IMR-90 (cell line): ENCODE measurements around the gene AP2M1. TPM values are rescaled to one million over a fixed set of nuclear protein-coding genes. Genes with fewer than 3 reads are reported as not detected.

Experiments used
- ATAC-seq: fragments of 200-7000 bp; cut with Tn5 transposase; 2 replicates; pipeline ENCODE4 v1.9.1; 2020; ENCODE audit warnings: low read depth, mild to moderate bottlenecking, moderate library complexity
- BruUV-seq: library from RNA; stranded (reverse); fragments of 400-500 nt; replicated peaks from 2 replicates; lab custom pipeline; 2021; lab: Mats Ljungman, UMichigan
- CTCF ChIA-PET: fragments of 300-600 bp; formaldehyde crosslinking; extraction: SDS; loops from one replicate; lab custom pipeline; 2021; ENCODE audit warnings: antibody characterized with exemption; lab: Yijun Ruan, JAX
- POLR2A ChIA-PET: fragments of 300-600 bp; sonication (Branson Sonifier 250); formaldehyde crosslinking; loops from one replicate; lab custom pipeline; 2022; ENCODE audit warnings: antibody characterized with exemption; ENCODE audit not compliant: unreplicated experiment; lab: Charles Lee
- DNase-seq: peaks from one replicate; pipeline ENCODE4 v3.0.0; 2013
- H2AFZ ChIP-seq: replicated peaks from 2 replicates; pipeline ENCODE3; 2013; ENCODE audit warnings: low read length, mild to moderate bottlenecking; ENCODE audit not compliant: poor library complexity
- H2AK5ac ChIP-seq: 2 replicates; pipeline ENCODE4 v1.6.1; 2013; ENCODE audit warnings: low read depth, low read length, inconsistent platforms
- H2AK9ac ChIP-seq: replicated peaks from 2 replicates; pipeline ENCODE3; 2013; ENCODE audit warnings: mild to moderate bottlenecking, low read depth, low read length, moderate library complexity; ENCODE audit not compliant: poor library complexity
- H2BK120ac ChIP-seq: 2 replicates; pipeline ENCODE4 v1.6.1; 2013; ENCODE audit warnings: low read depth, low read length, inconsistent platforms
- H2BK15ac ChIP-seq: 3 replicates; pipeline ENCODE4 v1.6.1; 2013; ENCODE audit warnings: low read depth, low read length, inconsistent platforms
- H2BK20ac ChIP-seq: 2 replicates; pipeline ENCODE4 v1.6.1; 2013; ENCODE audit warnings: low read depth, mild to moderate bottlenecking, inconsistent platforms, low read length, moderate library complexity
- H2BK5ac ChIP-seq: 2 replicates; pipeline ENCODE4 v1.6.1; 2013; ENCODE audit warnings: mild to moderate bottlenecking, low read depth, low read length, inconsistent platforms; ENCODE audit not compliant: poor library complexity, severe bottlenecking
- H3K14ac ChIP-seq: replicated peaks from 2 replicates; pipeline ENCODE4 v1.6.1; 2013; ENCODE audit warnings: low read depth, low read length, inconsistent platforms
- H3K18ac ChIP-seq: 2 replicates; pipeline ENCODE4 v1.6.1; 2013; ENCODE audit warnings: low read depth, low read length, control low read depth
- H3K23ac ChIP-seq: 2 replicates; pipeline ENCODE4 v1.6.1; 2013; ENCODE audit warnings: low read depth, low read length, inconsistent platforms
- H3K27ac ChIP-seq: 2 replicates; pipeline ENCODE4 v1.5.1; 2013; ENCODE audit warnings: mild to moderate bottlenecking, control low read depth, low read length; ENCODE audit not compliant: insufficient read depth
- H3K27me3 ChIP-seq: 2 replicates; pipeline ENCODE4 v1.6.1; 2013; ENCODE audit warnings: low read length; ENCODE audit not compliant: control insufficient read depth, insufficient read depth
- H3K36me3 ChIP-seq: 2 replicates; pipeline ENCODE4 v1.6.1; 2013; ENCODE audit warnings: low read length, mixed read lengths; ENCODE audit not compliant: control insufficient read depth, insufficient read depth
- H3K4ac ChIP-seq: 2 replicates; pipeline ENCODE4 v1.6.1; 2013; ENCODE audit warnings: low read depth, low read length, inconsistent platforms
- H3K4me1 ChIP-seq: 2 replicates; pipeline ENCODE4 v1.6.1; 2013; ENCODE audit warnings: low read length, mixed read lengths; ENCODE audit not compliant: control insufficient read depth, insufficient read depth
- H3K4me2 ChIP-seq: 2 replicates; pipeline ENCODE4 v1.6.1; 2013; ENCODE audit warnings: low read depth, mild to moderate bottlenecking, control low read depth, low read length, moderate library complexity
- H3K4me3 ChIP-seq: 2 replicates; pipeline ENCODE4 v1.5.1; 2013; ENCODE audit warnings: low read depth, mild to moderate bottlenecking, control low read depth, low read length, moderate library complexity; ENCODE audit not compliant: insufficient read depth
- H3K56ac ChIP-seq: 2 replicates; pipeline ENCODE4 v1.6.1; 2013; ENCODE audit warnings: low read length, inconsistent platforms; ENCODE audit not compliant: insufficient read depth; ENCODE audit errors: extremely low read depth
- H3K79me1 ChIP-seq, 2 experiments: 2 replicates each; pipeline ENCODE4 v1.6.1; 2013; ENCODE audit warnings: low read length in 2 of 2, inconsistent platforms in 1 of 2, low read depth in 1 of 2
- H3K9ac ChIP-seq: 2 replicates; pipeline ENCODE4 v1.6.1; 2013; ENCODE audit warnings: low read depth, low read length, control low read depth
- H3K9me1 ChIP-seq: 2 replicates; pipeline ENCODE4 v1.6.1; 2013; ENCODE audit warnings: low read length, inconsistent platforms; ENCODE audit not compliant: insufficient read depth
- H3K9me3 ChIP-seq: 2 replicates; pipeline ENCODE4 v1.6.1; 2013; ENCODE audit warnings: low read length; ENCODE audit not compliant: control insufficient read depth, insufficient read depth
- H4K20me1 ChIP-seq: 2 replicates; pipeline ENCODE4 v1.6.1; 2013; ENCODE audit warnings: low read length, inconsistent platforms; ENCODE audit not compliant: insufficient read depth
- H4K5ac ChIP-seq: 2 replicates; pipeline ENCODE4 v1.6.1; 2013; ENCODE audit warnings: mild to moderate bottlenecking, low read depth, low read length, control low read depth
- H4K8ac ChIP-seq, 2 experiments: 2 replicates each; pipeline ENCODE4 v1.6.1; 2013; ENCODE audit warnings: low read depth in 2 of 2, low read length in 2 of 2, control low read depth in 1 of 2, inconsistent platforms in 1 of 2
- H4K91ac ChIP-seq: 2 replicates; pipeline ENCODE4 v1.6.1; 2013; ENCODE audit warnings: low read depth, low read length, inconsistent platforms; ENCODE audit not compliant: insufficient read depth
- BHLHE40 ChIP-seq: fragments of 150-350 bp; IDR thresholded peaks from 2 replicates; pipeline ENCODE4 v1.6.1; 2016; ENCODE audit warnings: mild to moderate bottlenecking, low read depth, low read length
- CTCF ChIP-seq: conservative IDR thresholded peaks from 2 replicates; pipeline ENCODE4 v1.5.1; 2012; ENCODE audit warnings: mild to moderate bottlenecking, low read depth, low read length, improper control_type of control experiment
- MAFK ChIP-seq: IDR thresholded peaks from 2 replicates; pipeline ENCODE4 v1.6.1; 2012; ENCODE audit warnings: low read depth, low read length, improper control_type of control experiment
- MAZ ChIP-seq: IDR thresholded peaks from 2 replicates; pipeline ENCODE4 v1.6.1; 2012; ENCODE audit warnings: low read depth, mild to moderate bottlenecking, low read length, improper control_type of control experiment, moderate library complexity, borderline replicate concordance
- POLR2A ChIP-seq: IDR thresholded peaks from 2 replicates; pipeline ENCODE4 v1.6.1; 2012; ENCODE audit warnings: mild to moderate bottlenecking, low read depth, low read length
- RAD21 ChIP-seq: IDR thresholded peaks from 2 replicates; pipeline ENCODE4 v1.6.1; 2012; ENCODE audit warnings: low read length, improper control_type of control experiment
- RCOR1 ChIP-seq: IDR thresholded peaks from 2 replicates; pipeline ENCODE4 v1.6.1; 2012; ENCODE audit warnings: mild to moderate bottlenecking, low read length, improper control_type of control experiment; ENCODE audit not compliant: insufficient replicate concordance
- SMC3 ChIP-seq: fragments of 150-350 bp; IDR thresholded peaks from 2 replicates; pipeline ENCODE4 v1.6.1; 2016; ENCODE audit warnings: low read depth, mild to moderate bottlenecking, antibody characterized with exemption, low read length, moderate library complexity
- USF2 ChIP-seq: fragments of 150-350 bp; IDR thresholded peaks from 2 replicates; pipeline ENCODE4 v1.6.1; 2017; ENCODE audit warnings: mild to moderate bottlenecking, antibody characterized with exemption, low read length, low read depth
- WGBS, 2 experiments: methylation state at CpG; one replicate each; pipeline versions ENCODE4 v1.1.5 to v1.1.7; 2013; ENCODE audit warnings: missing lambda C conversion rate in 2 of 2; ENCODE audit not compliant: insufficient read length in 1 of 2; ENCODE audit errors: extremely low coverage in 2 of 2; 5-methylcytosine and 5-hydroxymethylcytosine counted together
- dilution Hi-C: fragments of 300-500 bp; cut with HindIII; formaldehyde crosslinking; loops from one replicate; pipeline ENCODE4 v1.14.3; 2018; ENCODE audit warnings: low sequenced_read_pairs; ENCODE audit not compliant: unreplicated experiment
- in situ Hi-C: fragments of 300-500 bp; cut with MboI; formaldehyde crosslinking; loops from 3 replicates; pipeline ENCODE4 v1.14.3; 2019; ENCODE audit warnings: low sequenced_read_pairs, inconsistent platforms, mixed read lengths
- intact Hi-C: fragments of 100-400 bp; cut with micrococcal nuclease; formaldehyde crosslinking; loops from 2 replicates; pipeline ENCODE4 v1.10.0; 2022
- polyA plus RNA-seq, 3 experiments: library from polyadenylated mRNA; depleted of rRNA; stranded (reverse); fragments of >200 nt; gene quantifications; 2 replicates each; pipeline ENCODE4 v1.2.3, GENCODE V29; 2012; ENCODE audit warnings: low replicate concordance in 1 of 3
- total RNA-seq: library from RNA; depleted of rRNA; stranded (reverse); fragments of >200 nt; gene quantifications from 2 replicates; pipeline ENCODE4 v1.2.3, GENCODE V29; 2012

The AP2M1 gene
- total and polyA plus RNA-seq, 2 of the 4 experiments (the other 2 are of a cell fraction) = 876 to 1,065 TPM

- 0 out of 2 replicates have a peak overlapping the region, but pooled peaks have one; percentile 12 for H3K23ac ChIP-seq
- TF ChIP-seq RCOR1 = no peak
- peak; percentile 63 for TF ChIP-seq RAD21
- no peak for TF ChIP-seq MAZ
- peak; percentile 19; the same call in 1 of the 2 replicates for TF ChIP-seq USF2
- TF ChIP-seq MAFK = no peak
- no peak for TF ChIP-seq POLR2A
- TF ChIP-seq SMC3 = peak; percentile 37; the same call in 1 of the 2 replicates
- TF ChIP-seq BHLHE40 = no peak
- peak; percentile 53 for TF ChIP-seq CTCF
- dilution Hi-C loops (no loop called here), in situ Hi-C loops (no loop called here), intact Hi-C loops (loop anchor here (1.0 to 5.0 kb wide), 2 partner anchors 107 to 144 kb away; no protein-coding TSS in a partner anchor)
- H3K18ac ChIP-seq = no peak overlapping the region
- H3K4ac ChIP-seq = no peak overlapping the region
- H3K56ac ChIP-seq = no peak overlapping the region
- 0 out of 2 replicates have a peak, but pooled peaks cover 2% of the 10 kb centered on the region for H3K4me1 ChIP-seq
- H3K4me2 ChIP-seq = no peak overlapping the region
- no peak overlapping the region for H2BK20ac ChIP-seq
- H3K9me1 ChIP-seq = no peaks in the 10 kb centered on the region; the same call in 1 of the 2 replicates
- H3K27me3 ChIP-seq = no peaks in the 10 kb centered on the region
- DNase-seq = peak; percentile 61
- no peak overlapping the region for H3K4me3 ChIP-seq
- peak; percentile 86 for ATAC-seq
- peak overlapping the region; percentile 37 for H2AK9ac ChIP-seq
- peaks cover 45% of the 10 kb centered on the region for H3K36me3 ChIP-seq
- no peaks in the 10 kb centered on the region for H3K9me3 ChIP-seq
- H2BK120ac ChIP-seq = no peak overlapping the region
- WGBS, 2 experiments = 6% methylated on average over 2 of the region's 4 CpGs; no CpG with 5 or more reads in 1 of the 2 experiments
- peaks cover 18% of the 10 kb centered on the region for H4K20me1 ChIP-seq
- no peak overlapping the region for H4K91ac ChIP-seq
- H4K8ac ChIP-seq = no peak overlapping the region
- ChIA-PET CTCF (no interaction called here), POLR2A (no interaction called here)
- no peak overlapping the region for H3K14ac ChIP-seq
- peaks cover 15 to 22% of the 10 kb centered on the region in 2 experiments for H3K79me1 ChIP-seq
- no peak overlapping the region for H4K5ac ChIP-seq
- no peak overlapping the region; the same call in 1 of the 2 replicates for H3K27ac ChIP-seq
- no peak overlapping the region for H3K9ac ChIP-seq
- BruUV-seq = no TSS peak
- no peak overlapping the region for H2AK5ac ChIP-seq
- H2AFZ ChIP-seq = peak overlapping the region; percentile 37
- no peak overlapping the region for H2BK15ac ChIP-seq
- no peak overlapping the region for H2BK5ac ChIP-seq
Measured at GRCh38 chr3:184145111-184145524, 29.5 kb upstream of the AP2M1 start.
